Amniotic epithelial cell (primary cell): ENCODE data around the gene MCU.
A peak's percentile ranks its signal among the peaks of the same experiment; 100 is the strongest.
"Not testable (repeated sequence)": the region's sequence is repeated elsewhere in the genome, so short reads cannot be mapped to it uniquely, and the experiment has no call there.

Experiments
- DNase-seq: peaks from one replicate; pipeline ENCODE4 v3.0.0-alpha.2; 2010; ENCODE audit warnings: low read depth

MCU gene

DNA sequence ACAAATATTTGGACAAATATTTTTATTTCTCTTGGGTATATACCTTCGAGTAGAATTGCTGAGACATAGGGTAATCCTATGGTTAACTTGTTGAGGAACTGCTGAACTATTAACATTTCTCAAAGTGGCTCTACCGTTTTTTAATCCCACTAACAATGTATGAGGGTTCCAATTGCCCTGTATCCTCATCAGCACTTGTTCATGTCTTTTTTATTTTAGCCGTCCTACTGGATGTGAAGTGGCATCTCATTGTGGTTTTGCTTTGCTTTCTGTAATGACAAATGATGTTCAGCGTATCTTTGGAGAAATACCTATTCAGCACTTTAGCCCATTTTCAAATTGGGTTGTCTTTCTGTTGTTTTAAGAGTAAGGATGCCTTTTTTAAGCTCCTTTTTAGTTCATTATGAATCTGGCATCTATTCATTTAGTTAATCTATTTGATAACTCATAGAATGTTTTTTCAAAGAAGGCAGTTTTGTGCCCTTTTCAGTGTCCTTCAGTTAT, 40.0 kb downstream of the MCU start:
- no peak for DNase-seq

DNA sequence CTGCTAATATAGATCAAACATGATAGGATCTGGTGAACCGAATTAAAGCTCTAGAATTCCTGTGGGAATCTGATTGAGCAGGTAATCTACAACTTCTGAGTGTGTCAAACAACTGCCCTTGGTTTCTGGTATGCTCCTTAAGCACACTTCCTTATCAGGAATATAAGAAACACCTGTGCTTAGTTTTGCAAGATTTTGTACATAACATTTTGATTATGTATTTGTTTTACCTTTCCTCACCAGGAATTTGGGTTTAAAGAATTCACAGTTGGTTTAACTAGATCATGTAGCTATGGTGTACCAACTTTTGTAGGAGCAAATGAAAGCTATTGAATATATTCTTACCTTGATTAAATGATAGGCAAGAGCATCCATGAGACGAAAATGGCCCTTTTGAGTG, 40.6 kb downstream of the MCU start:
- DNase-seq = no peak

GRCh38 chr10:72733989-72734388, 42.0 kb downstream of the MCU start:
- no peak for DNase-seq

DNA sequence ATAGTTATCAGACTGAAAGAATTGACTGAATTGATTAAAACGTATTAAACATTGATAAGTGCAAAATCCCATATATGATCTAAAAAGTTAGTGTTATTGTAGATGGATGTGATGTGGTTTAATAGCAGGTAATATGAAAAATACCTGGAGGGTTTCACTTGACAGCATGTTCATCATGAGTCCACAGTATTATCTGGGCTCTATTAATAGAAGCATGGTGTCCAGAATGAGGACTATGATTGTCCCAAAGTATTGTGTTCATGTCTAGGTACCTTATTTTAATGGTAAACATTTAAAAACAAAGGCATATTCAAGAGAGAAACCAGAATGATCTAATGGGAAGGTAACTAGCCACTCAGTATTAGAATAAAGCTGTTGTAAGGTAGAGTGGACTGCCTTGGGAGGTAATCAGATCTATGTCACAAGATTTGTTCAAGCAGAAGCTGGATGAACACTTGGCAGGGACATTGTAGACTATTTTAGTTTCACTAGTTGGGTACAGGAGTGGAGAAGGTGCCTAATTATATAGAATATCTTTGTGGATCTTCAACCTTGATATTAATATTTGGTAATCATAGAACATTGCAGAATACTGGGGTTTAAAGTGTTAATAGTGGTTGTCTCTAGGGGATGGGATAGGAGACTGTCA, 43.5 kb downstream of the MCU start:
- DNase-seq = no peak

DNA sequence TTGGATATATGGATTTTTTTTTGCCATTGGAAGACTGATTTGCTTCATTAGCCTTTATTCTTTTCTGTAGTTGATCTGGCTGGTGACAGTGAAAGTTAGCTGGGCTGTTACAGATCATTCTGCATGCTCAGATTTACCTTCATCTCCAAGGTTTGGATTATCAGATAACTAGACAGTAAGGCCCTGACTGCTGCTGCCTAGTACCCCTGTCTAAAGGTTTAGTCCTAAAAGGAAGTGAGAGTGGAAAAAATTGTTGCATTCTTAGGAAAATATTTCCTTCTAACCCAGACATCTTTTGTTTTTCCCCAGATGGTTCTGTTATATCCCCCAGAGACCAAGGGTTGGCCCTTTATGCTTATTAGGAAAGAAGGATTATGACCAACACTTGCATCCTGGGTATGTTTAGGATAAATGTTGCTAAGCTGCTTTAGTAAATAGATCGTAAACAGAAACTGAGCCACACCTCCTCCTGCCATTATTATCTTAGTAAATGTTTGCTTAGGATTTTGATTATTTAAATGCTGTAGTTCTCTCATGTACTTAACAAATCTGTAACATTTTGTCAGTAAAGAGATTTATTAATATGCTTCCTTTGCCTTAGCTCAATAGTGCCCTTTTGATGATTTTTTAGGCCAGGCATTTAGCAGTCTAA, 44.4 kb downstream of the MCU start:
- peak; percentile 52 for DNase-seq

DNA sequence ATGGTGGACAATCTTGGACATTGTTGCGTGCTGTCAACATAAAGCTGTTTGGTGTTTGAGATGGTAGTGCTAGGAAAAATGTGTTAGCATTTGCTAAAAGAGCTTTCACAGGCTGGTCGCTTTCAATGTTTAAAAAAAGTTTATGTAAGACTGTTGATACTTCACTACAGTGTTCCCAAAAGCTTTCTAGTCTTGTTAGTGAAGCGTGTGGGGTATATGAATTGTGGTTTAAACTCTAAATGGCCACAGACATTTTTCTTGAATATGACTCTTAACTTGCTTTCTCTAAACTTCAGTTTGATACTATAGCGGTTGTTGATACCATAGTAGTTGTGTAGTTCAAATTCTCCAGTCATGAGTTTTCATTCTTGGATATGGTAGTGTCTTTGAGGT, 44.9 kb downstream of the MCU start:
- DNase-seq = peak; percentile 37

DNA sequence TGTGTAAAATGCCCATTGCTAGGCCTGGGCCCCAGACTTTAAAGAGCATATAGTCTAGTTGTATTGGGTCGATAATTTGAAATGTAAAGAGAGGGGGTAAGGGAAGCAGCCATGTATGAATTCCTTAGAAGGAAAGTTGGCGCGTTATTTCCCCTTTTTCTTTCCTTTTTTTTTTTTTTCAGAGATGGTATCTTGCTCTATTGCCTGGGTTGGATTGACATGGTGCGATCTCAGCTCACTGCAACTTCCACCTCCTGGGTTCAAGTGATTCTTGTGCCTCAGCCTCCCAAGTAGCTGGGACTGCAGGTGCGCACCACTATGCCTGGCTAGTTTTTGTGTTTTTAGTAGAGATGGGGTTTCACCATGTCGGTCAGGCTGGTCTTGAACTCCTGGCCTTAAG, 45.4 kb downstream of the MCU start:
- not testable (repeated sequence) for DNase-seq

DNA sequence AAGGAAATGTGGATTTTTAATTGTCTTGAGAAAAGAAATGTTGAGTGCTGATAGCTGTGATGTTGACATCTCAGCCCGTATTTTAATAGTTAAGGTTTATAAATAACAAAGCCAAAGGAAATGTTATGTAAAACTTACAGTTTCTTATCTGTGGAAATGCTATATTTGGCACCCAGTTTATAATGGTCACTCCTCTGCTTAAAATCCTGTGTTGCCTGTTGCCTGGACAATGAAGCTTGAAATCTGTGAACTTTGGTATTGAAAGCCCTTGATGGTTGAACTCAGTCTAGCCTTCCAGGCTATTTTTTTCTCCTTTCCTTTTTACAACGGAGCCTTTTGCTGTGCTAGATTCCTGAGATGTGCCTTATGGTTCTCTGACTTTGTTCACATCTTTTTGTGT, 46.5 kb downstream of the MCU start:
- DNase-seq = peak; percentile 15

DNA sequence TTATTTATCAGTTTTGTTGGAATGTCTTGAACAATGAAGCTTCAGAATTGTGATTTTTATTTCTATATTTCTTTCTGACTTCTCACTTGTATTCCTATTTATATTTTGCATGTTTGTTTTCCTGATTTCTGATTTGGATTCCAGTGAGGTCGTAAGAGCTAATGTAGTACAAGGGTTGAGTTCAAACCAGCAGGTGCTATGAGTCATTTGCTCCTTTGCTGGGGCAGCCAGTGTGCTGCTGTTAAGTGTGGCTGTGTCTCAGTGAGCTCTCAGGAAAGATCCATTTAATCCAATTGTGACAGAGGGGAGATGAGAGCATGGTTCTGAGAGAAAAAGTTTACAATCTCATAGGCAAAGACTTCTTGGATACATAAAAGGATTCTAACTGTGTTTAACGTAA, 48.6 kb downstream of the MCU start:
- peak; percentile 63 for DNase-seq

DNA sequence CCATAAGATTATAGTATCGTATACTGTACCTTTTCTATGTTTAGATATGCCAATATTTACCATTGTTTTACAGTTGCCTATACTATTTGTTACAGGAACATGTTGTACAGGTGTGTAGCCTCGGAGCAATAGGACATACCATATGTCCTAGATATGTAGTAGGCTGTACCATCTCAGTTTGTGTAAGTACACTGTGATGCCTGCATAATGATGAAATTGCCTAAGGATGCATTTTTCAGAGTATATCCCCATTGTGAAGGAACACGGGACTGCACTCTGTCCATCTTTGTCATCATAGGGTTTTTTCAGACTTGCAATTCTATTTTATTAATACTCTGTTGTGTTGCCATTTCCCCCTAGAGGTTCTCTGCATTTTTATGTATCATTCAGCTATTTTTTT, 50.1 kb downstream of the MCU start:
- no peak for DNase-seq

DNA sequence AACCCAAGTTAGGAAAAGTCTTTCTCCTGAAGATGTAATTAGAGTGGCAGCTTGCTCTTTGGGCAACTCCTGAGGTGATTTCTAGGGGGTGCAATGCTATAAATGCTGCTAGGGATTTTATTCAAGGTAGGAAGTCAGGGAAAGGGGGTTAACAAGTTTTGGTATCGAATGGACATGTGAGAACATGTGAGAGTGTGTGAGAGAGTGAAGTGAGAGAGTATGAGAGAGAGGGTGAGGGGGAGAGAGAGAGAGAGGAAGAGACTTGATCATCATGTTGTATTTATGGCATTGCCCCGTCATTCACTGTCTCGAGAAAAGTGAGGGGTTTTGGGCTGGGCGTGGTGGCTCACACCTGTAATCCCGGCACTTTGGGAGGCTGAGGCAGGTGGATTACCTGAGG, 50.9 kb downstream of the MCU start:
- no peak for DNase-seq

DNA sequence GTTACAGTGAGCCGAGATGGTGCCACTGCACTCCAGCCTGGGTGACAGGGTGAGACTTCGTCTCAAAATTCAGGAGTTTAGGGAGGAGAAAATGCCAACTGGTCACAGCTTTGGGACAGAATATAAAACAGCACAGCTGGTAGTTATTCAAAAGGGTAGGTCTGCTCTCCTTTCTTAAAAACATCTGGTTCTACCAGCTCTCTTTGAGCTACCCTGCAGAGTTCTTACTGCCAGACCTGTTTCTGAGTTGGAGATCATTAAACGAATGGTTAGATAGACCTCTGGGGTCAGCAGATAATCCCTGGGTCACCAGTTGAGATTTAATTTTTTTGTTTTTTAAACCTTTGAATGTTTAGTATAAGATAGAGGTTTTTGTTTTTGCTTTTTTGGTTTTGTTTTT, 52.6 kb downstream of the MCU start:
- no peak for DNase-seq

- peak; percentile 52 for DNase-seq
Measured at GRCh38 chr10:72746426-72747363, 54.8 kb downstream of the MCU start.

- DNase-seq = no peak
Measured at GRCh38 chr10:72747521-72747920, 55.6 kb downstream of the MCU start.

DNA sequence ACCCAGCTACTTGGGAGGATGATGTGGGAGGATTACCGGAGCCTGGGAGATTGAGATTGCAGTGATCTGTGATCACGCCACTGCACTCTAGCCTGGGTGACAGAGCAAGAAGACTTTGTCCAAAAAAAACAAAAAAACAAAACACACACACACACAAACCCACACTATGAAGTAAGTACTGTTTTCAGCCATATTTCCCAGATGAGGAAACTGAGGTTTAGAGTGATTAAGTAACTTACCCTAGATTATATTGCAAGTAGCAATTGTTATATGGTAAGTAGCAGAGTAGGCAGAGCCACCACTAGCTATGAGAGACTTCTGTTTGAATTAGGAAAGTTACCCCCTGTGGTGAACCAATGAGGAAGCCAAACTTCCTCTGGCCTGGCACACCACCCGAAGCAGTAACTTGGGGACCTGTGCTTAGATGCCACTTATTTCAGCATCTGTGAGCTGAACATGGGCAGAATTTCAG, 61.9 kb downstream of the MCU start:
- no peak for DNase-seq

DNA sequence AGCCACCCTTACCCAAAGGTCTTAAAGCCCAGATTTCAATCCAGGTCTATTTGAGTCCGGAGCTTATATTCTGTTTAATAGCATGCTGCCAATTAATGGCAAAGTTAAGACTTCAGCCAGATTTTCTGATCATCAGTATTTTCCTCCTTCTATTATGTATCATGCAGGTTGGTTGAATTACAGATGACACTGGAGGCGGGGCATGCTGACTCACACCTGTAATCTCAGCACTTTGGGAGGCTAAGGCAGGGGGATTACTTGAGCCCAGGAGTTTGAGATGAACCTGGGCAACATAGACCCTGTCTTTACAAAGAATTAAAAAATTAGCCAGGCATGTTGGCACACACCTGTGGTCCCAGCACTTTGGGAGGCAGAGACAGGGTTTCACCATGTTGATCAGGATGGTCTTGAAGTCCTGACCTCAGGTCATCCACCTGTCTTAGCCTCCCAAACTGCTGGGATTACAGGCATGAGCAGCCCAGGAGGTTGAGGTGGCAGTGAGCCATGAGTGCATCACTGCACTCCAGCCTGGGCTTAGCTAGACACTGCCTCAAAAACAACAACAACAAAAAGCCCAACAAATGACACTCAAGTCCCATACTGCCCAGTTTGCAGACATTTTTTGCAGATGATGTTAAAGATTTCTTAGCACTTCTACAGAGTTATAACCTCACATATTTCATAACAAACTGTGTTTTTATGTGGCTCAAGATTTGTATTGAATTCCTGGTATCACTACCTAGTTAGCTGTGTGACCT, 62.5 kb downstream of the MCU start:
- DNase-seq = no peak

DNA sequence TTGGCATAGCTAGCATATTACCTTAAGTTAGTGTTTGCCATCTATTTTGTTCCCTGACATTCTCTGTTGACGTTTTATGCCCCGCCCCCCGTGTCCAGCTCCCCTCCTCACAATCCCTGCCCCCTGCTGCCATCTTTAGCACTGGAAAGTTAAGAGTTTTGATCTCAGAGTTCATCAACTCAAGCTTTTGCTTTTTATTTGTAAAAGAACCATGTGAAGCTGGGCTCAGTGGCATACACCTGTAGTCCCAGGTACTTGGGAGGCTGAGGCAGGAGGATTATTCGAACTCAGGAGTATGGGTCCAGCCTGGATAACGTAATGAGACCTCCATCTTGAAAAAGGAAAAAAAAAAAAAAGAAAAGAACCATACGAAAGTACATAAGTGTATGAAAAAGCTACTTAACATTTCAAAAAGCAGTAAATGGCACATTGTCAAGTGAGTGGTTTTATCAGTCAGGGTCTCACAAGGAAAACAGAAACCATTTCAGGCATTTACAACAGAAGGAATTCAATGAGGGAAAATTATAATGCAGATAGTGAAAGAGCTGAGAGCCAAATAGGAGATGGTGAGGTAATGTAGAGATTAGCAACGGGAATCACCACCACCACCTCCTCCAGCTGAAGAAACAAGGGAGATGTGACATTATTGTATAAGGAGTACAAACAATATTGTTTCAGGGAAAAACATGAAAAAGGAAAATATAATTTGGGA, 64.9 kb downstream of the MCU start:
- peak; percentile 65 for DNase-seq

DNA sequence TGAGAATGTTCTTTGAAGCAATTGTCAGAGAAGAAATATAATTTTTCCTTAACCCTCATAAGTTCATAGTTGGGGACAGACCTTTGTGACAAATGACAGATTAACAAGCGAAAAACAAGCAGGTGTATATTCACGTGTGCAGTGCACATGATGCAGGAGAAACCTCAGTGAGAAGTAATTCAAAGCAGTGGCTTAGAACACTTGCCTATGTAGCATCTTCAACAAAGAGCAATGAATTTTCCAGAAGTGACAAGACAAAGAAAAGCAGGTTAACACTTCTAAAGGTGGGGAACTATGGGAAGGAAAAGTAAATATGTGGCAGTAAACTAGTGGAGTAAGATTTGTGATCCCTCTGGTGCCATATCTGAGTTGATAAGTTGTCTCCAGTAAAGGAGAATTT, 65.8 kb downstream of the MCU start:
- no peak for DNase-seq

DNA sequence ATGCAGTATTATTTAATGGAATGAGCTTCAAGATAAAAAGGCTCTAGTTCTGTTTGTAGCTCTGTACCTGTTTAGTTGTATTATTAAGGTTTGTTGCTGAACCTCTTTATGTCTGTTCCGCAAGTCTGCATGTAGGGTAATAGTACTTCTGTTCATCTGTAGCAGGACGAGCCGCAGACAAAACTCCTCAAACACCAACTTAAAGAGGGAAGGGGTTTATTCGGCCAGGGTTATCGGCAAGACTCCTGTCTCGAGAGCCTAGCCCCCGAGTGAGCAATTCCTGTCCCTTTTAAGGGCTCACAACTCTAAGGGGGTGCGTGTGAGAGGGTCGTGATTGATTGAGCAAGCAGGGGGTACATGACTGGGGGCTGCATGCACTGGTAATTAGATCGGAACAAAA, 67.0 kb downstream of the MCU start:
- DNase-seq = not testable (repeated sequence)

- DNase-seq = no peak
Measured at GRCh38 chr10:72759584-72759983, 67.6 kb downstream of the MCU start.

DNA sequence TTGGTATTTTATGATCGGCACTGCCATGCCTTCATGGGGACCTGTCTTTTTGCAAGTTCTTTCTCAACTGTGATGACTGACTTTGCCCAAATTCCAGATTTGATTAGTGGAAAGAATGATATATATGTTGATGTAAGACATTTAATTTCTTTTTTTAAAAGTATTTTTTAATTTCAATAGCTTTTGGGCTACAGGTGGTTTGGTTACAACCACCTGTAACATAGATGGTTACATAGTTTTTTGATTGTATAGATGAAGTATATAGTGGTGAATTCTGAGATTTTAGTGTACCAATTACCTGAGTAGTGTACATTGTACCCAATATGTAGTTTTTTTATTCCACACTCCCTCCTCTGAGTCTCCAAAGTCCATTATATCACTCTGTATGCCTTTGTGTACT, 69.6 kb downstream of the MCU start:
- no peak for DNase-seq
